ACC112 (cell line): ENCODE measurements around the gene HAAO.

Source experiments
- H2AFZ ChIP-seq: fragments of 200-600 bp; sonication (generic); one replicate; pipeline ENCODE4 v1.6.0; 2017; ENCODE audit warnings: antibody characterized with exemption, low read length; ENCODE audit not compliant: unreplicated experiment
- H3K27ac ChIP-seq: fragments of 200-600 bp; sonication (generic); 2 replicates; pipeline ENCODE4 v1.5.1; 2014; ENCODE audit warnings: low read depth, mild to moderate bottlenecking, antibody characterized with exemption, low read length, moderate library complexity
- H3K27me3 ChIP-seq: fragments of 200-600 bp; sonication (generic); 2 replicates; pipeline ENCODE4 v1.6.1; 2014; ENCODE audit warnings: mild to moderate bottlenecking, antibody characterized with exemption, low read length, moderate library complexity, mixed read lengths; ENCODE audit not compliant: insufficient read depth
- H3K36me3 ChIP-seq: fragments of 200-600 bp; sonication (generic); 2 replicates; pipeline ENCODE4 v1.6.1; 2016; ENCODE audit warnings: mild to moderate bottlenecking, antibody characterized with exemption, low read length, moderate library complexity, mixed read lengths; ENCODE audit not compliant: insufficient read depth
- H3K4me1 ChIP-seq: fragments of 200-600 bp; sonication (generic); one replicate; pipeline ENCODE4 v1.6.1; 2016; ENCODE audit warnings: low read length, mixed read lengths; ENCODE audit not compliant: insufficient read depth, unreplicated experiment, control insufficient read depth
- H3K4me3 ChIP-seq: fragments of 200-600 bp; sonication (generic); 2 replicates; pipeline ENCODE4 v1.5.1; 2014; ENCODE audit warnings: mild to moderate bottlenecking, low read depth, low read length
- H3K79me2 ChIP-seq: fragments of 200-600 bp; sonication (generic); one replicate; pipeline ENCODE4 v1.6.0; 2016; ENCODE audit warnings: low read length; ENCODE audit not compliant: control insufficient read depth, unreplicated experiment, insufficient read depth

The HAAO gene

GRCh38 chr2:42777883-42778805 lies 14.2 kb downstream of the HAAO start:
- H3K27ac ChIP-seq, result no peak overlapping the region
- H3K27me3 ChIP-seq, result no peaks in the 10 kb centered on the region
- no peaks in the 10 kb centered on the region for H3K79me2 ChIP-seq
- no peak overlapping the region for H3K4me3 ChIP-seq
- no peaks in the 10 kb centered on the region for H3K4me1 ChIP-seq
- no peak overlapping the region for H2AFZ ChIP-seq
- H3K36me3 ChIP-seq, result no peaks in the 10 kb centered on the region

GRCh38 chr2:42775810-42776209 lies 16.6 kb downstream of the HAAO start:
- Histone ChIP-seq H3K27me3 (no peaks in the 10 kb centered on the region), H2AFZ (no peak overlapping the region), H3K4me1 (no peaks in the 10 kb centered on the region), H3K4me3 (no peak overlapping the region), H3K36me3 (no peaks in the 10 kb centered on the region), H3K79me2 (no peaks in the 10 kb centered on the region), H3K27ac (no peak overlapping the region)

GRCh38 chr2:42775186-42775585 lies 17.2 kb downstream of the HAAO start:
- Histone ChIP-seq H3K27ac (no peak overlapping the region), H3K79me2 (no peaks in the 10 kb centered on the region), H3K36me3 (no peaks in the 10 kb centered on the region), H3K4me1 (no peaks in the 10 kb centered on the region), H3K4me3 (no peak overlapping the region), H3K27me3 (no peaks in the 10 kb centered on the region), H2AFZ (no peak overlapping the region)

- no peaks in the 10 kb centered on the region for H3K79me2 ChIP-seq
- no peak overlapping the region for H2AFZ ChIP-seq
- H3K27me3 ChIP-seq, result no peaks in the 10 kb centered on the region
- no peaks in the 10 kb centered on the region for H3K36me3 ChIP-seq
- no peak overlapping the region for H3K4me3 ChIP-seq
- H3K4me1 ChIP-seq, result no peaks in the 10 kb centered on the region
- H3K27ac ChIP-seq, result no peak overlapping the region
These were observed 20.7 kb downstream of the HAAO start for GRCh38 chr2:42771546-42772153.

- Histone ChIP-seq H3K79me2 (no peaks in the 10 kb centered on the region), H3K36me3 (no peaks in the 10 kb centered on the region), H2AFZ (no peak overlapping the region), H3K27me3 (no peaks in the 10 kb centered on the region), H3K4me3 (no peak overlapping the region), H3K27ac (no peak overlapping the region), H3K4me1 (no peaks in the 10 kb centered on the region)
These were observed 21.9 kb downstream of the HAAO start for GRCh38 chr2:42770288-42771131.

GRCh38 chr2:42769583-42770287 lies 22.6 kb downstream of the HAAO start:
- Histone ChIP-seq H3K4me1 (no peaks in the 10 kb centered on the region), H3K79me2 (no peaks in the 10 kb centered on the region), H2AFZ (no peak overlapping the region), H3K27me3 (no peaks in the 10 kb centered on the region), H3K4me3 (no peak overlapping the region), H3K36me3 (no peaks in the 10 kb centered on the region), H3K27ac (no peak overlapping the region)

GRCh38 chr2:42768706-42769256 lies 23.6 kb downstream of the HAAO start:
- no peaks in the 10 kb centered on the region for H3K79me2 ChIP-seq
- no peaks in the 10 kb centered on the region for H3K4me1 ChIP-seq
- no peak overlapping the region for H3K27ac ChIP-seq
- no peaks in the 10 kb centered on the region for H3K27me3 ChIP-seq
- no peaks in the 10 kb centered on the region for H3K36me3 ChIP-seq
- H3K4me3 ChIP-seq, result no peak overlapping the region
- no peak overlapping the region for H2AFZ ChIP-seq

GRCh38 chr2:42767899-42768705 lies 24.3 kb downstream of the HAAO start:
- Histone ChIP-seq H3K36me3 (no peaks in the 10 kb centered on the region), H3K79me2 (no peaks in the 10 kb centered on the region), H3K4me1 (no peaks in the 10 kb centered on the region), H3K4me3 (no peak overlapping the region), H3K27ac (no peak overlapping the region), H3K27me3 (no peaks in the 10 kb centered on the region), H2AFZ (no peak overlapping the region)

GRCh38 chr2:42767080-42767898 lies 25.1 kb downstream of the HAAO start:
- H3K27ac ChIP-seq, result no peak overlapping the region
- no peaks in the 10 kb centered on the region for H3K4me1 ChIP-seq
- H2AFZ ChIP-seq, result no peak overlapping the region
- no peaks in the 10 kb centered on the region for H3K79me2 ChIP-seq
- H3K36me3 ChIP-seq, result no peaks in the 10 kb centered on the region
- no peak overlapping the region for H3K4me3 ChIP-seq
- no peaks in the 10 kb centered on the region for H3K27me3 ChIP-seq
